Measurements from ENCODE around the gene LRP1.
"Not testable (repeated sequence)": the region's sequence is repeated elsewhere in the genome, so short reads cannot be mapped to it uniquely, and the experiment has no call there.

Gene LRP1

DNA sequence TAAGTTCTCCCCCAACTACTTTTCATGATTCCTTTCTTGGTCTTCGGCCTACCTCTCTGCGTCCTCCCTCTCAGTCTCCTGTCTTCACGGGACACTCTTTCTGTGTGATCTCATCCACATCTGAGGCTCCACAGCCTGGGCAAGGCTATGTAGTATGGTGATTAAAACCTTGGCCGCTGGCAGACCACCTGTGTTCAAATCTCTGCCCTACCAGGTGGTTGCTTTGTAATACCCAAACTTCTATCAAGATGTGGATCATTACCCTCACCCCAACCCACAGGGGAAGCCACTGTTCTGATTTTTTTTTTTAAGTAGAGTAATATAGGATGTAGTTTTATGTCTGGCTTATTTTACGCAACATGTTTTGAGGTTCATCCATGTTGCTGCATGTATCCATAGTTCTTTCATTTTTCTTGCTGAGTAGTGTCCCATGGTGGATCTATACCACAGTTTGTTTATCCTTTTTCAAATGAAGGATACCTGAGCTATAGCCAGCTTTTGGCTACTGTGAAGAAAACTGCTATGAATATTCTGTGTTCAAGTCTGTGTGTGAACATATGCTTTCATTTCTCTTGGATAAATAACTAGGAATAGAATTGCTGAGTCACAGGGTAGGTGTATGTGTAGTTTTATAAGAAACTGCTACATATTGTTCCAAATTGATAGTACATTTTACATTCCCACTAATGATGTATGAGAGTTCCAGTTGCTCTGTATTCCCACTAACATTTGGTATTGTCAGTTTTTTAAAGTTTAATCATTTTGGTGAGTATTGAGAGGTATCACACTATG is 8.8 kb upstream of the LRP1 start:
- no peak for ATAC-seq
- Mint-ChIP-seq H3K4me1 (peaks cover 17% of the 10 kb centered on the region), H3K9me3 (peaks cover 12 to 13% of the 10 kb centered on the region in 2 donors), H3K4me3 (no peak overlapping the region), H3K27me3 (no peaks in the 10 kb centered on the region), H3K27ac (no peak overlapping the region)
- DNase-seq = no peak

GRCh38 chr12:57120718-57121117 is 7.6 kb upstream of the LRP1 start:
- not testable (repeated sequence) for H3K27me3 Mint-ChIP-seq, DNase-seq, H3K4me3 Mint-ChIP-seq, H3K27ac Mint-ChIP-seq, ATAC-seq
- H3K4me1 Mint-ChIP-seq = peaks cover 18% of the 10 kb centered on the region
- H3K9me3 Mint-ChIP-seq = peaks cover 12 to 15% of the 10 kb centered on the region in 2 donors

DNA sequence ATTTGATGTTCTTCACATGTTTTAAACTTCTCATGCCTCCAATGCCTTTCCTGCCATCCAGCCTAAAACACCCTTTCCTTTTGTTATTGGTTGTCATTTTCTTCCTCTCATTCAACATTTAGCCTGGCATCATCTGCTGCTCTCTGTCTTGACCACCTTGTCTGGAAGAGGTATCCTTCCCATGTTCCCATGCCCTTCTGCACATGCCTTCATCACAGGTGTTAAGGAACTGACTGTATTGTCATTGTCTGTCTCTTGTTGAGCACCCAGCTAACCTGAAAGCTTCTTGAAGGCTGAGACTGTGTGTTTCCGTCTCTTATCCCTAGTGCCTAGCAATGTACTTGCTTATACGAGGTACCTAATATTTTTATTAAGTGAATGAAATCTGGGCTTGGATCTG is 4.5 kb upstream of the LRP1 start:
- Mint-ChIP-seq H3K4me3 (no peak overlapping the region), H3K27me3 (peaks cover 9% of the 10 kb centered on the region), H3K9me3 (peaks cover 12 to 15% of the 10 kb centered on the region in 2 donors), H3K27ac (no peak overlapping the region), H3K4me1 (peaks cover 25% of the 10 kb centered on the region)
- ATAC-seq = no peak
- DNase-seq = no peak

DNA sequence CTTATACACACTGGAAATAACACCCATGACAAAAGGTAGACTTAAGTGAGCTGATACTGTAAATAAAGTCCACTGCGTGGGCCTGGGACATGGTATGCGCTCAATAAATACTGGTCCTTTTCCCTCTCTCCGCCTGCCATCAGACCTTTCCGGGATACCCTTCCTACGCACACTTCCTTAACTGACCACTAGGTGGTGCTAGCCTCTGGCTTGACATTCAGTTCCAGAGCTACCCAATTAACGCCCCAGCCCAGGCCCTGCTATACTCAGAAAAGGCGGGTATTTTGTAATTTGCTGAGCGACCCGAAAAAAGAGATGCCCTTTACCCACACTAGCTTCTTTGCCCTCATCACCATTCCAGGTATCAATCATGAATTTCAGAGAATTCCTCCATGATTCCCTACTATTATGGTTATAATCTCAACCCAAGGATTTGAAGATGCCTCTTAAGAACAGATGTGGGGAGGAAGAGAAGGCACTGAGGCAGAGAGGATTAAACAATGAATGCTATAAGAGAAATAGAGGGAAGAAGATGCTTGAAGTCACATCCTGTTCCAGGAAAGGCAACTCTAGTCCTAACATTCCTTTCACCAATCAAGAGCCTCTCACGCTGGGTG is 3.9 kb upstream of the LRP1 start:
- ATAC-seq (peak; percentile 68), DNase-seq (peak; percentile 73 to 74)
- no peak overlapping the region for H3K4me3 Mint-ChIP-seq
- H3K27ac Mint-ChIP-seq = no peak overlapping the region
- peaks cover 12 to 15% of the 10 kb centered on the region in 2 donors for H3K9me3 Mint-ChIP-seq
- H3K27me3 Mint-ChIP-seq = peaks cover 9% of the 10 kb centered on the region
- H3K4me1 Mint-ChIP-seq = peaks cover 20% of the 10 kb centered on the region

DNA sequence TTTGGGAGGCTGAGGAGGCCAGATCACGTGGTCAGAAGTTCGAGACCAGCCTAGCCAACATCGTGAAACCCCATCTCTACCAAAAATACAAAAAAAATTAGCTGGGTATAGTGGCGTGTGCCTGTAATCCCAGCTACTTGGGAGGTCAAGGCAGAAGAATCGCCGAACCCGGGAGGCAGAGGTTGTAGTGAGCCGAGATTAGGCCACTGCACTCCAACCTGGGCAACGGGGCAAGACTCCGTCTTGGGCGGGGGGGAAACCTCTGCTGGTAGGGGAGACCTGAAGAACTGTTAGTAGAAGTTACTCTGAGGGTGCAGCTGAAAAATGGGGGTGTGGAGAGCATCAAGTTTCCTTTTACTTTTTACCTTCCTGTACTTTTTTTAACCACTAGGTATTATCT is 2.2 kb upstream of the LRP1 start:
- no peak overlapping the region for H3K27ac Mint-ChIP-seq
- H3K27me3 Mint-ChIP-seq = peaks cover 19% of the 10 kb centered on the region
- H3K4me3 Mint-ChIP-seq = no peak overlapping the region
- H3K4me1 Mint-ChIP-seq = peaks cover 23% of the 10 kb centered on the region
- peaks cover 12 to 15% of the 10 kb centered on the region in 2 donors for H3K9me3 Mint-ChIP-seq
- no peak for ATAC-seq
- DNase-seq = no peak

- no peak for DNase-seq
- peaks cover 19% of the 10 kb centered on the region for H3K27me3 Mint-ChIP-seq
- no peak for ATAC-seq
- H3K4me3 Mint-ChIP-seq = peak overlapping the region in 1 of 2 donors; percentile 14
- no peak overlapping the region for H3K27ac Mint-ChIP-seq
- H3K9me3 Mint-ChIP-seq = peaks cover 12 to 15% of the 10 kb centered on the region in 2 donors
- peaks cover 28% of the 10 kb centered on the region for H3K4me1 Mint-ChIP-seq
Measured at GRCh38 chr12:57126561-57126960, 1.7 kb upstream of the LRP1 start.

DNA sequence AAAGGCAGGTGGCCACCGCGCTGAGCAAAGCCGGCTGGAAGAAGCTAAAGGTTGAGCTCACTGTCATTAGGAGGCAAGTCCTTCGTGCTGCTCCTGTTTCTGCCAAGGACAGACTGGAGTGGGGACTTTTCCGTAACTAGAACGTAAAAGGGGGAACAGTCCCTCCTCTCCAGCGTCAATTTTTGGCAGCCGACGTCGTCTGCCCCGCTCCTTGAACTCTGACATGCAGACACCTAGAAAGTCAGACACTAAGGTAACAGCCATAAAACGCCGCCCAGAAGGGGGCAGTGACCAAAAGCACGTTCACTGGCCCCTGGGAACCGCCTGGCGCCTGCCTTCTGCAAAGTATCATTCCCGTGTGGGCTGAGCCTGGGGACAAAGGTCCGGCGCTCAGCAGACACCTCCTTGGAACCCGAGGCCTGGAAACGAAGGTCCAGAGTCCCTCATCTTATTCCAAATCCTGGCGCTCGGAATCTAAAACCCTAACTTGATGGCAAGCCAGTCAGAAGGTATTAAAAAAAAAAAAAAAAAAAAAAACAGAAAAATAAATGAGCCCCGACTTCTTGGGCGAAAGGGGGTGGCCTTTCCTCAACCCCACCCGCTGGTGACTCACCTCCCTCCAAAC is 1.1 kb upstream of the LRP1 start:
- ATAC-seq = peak; percentile 38
- Mint-ChIP-seq H3K27me3 (peaks cover 19% of the 10 kb centered on the region), H3K9me3 (peaks cover 12 to 15% of the 10 kb centered on the region in 2 donors), H3K4me3 (peak overlapping the region; percentile 86 to 92), H3K4me1 (peaks cover 28% of the 10 kb centered on the region), H3K27ac (peak overlapping the region in 1 of 2 donors; percentile 36)
- peak; percentile 34 to 48 for DNase-seq

DNA sequence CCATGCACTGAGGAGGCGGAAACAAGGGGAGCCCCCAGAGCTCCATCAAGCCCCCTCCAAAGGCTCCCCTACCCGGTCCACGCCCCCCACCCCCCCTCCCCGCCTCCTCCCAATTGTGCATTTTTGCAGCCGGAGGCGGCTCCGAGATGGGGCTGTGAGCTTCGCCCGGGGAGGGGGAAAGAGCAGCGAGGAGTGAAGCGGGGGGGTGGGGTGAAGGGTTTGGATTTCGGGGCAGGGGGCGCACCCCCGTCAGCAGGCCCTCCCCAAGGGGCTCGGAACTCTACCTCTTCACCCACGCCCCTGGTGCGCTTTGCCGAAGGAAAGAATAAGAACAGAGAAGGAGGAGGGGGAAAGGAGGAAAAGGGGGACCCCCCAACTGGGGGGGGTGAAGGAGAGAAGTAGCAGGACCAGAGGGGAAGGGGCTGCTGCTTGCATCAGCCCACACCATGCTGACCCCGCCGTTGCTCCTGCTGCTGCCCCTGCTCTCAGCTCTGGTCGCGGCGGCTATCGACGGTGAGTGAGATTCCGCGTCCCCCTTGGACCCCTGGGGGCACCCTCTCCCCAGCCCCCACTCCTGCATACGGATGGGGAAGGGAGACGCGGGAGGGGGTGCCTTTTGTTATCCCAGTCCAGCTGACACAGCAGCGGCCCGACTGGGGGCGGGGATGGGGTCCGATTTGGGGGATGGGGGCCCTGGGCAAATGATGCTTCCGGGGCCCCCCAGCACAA is 400 bp downstream of the LRP1 start:
- Mint-ChIP-seq H3K4me1 (peaks cover 28% of the 10 kb centered on the region), H3K4me3 (peak overlapping the region; percentile 86 to 92), H3K9me3 (peaks cover 8 to 10% of the 10 kb centered on the region in 2 donors), H3K27ac (no peak overlapping the region), H3K27me3 (peaks cover 19% of the 10 kb centered on the region)
- DNase-seq (no peak), ATAC-seq (peak; percentile 27)

- H3K27ac Mint-ChIP-seq = no peak overlapping the region
- no peak for ATAC-seq
Measured at GRCh38 chr12:57129321-57129842, 1.1 kb downstream of the LRP1 start.

GRCh38 chr12:57129889-57130288 is 1.6 kb downstream of the LRP1 start:
- H3K9me3 Mint-ChIP-seq = no peaks in the 10 kb centered on the region
- peaks cover 23% of the 10 kb centered on the region for H3K4me1 Mint-ChIP-seq
- peak overlapping the region; percentile 10 to 34 for H3K4me3 Mint-ChIP-seq
- no peak for ATAC-seq
- H3K27me3 Mint-ChIP-seq = peaks cover 19% of the 10 kb centered on the region
- H3K27ac Mint-ChIP-seq = no peak overlapping the region
- DNase-seq = no peak

More at GRCh38 chr12:57129321-57129842, 1.1 kb downstream of the LRP1 start:
- peaks cover 19% of the 10 kb centered on the region for H3K27me3 Mint-ChIP-seq
- peaks cover 25% of the 10 kb centered on the region for H3K4me1 Mint-ChIP-seq
- no peak for DNase-seq
- H3K9me3 Mint-ChIP-seq = peaks cover 1 to 3% of the 10 kb centered on the region in 2 donors
- peak overlapping the region; percentile 10 to 92 for H3K4me3 Mint-ChIP-seq

DNA sequence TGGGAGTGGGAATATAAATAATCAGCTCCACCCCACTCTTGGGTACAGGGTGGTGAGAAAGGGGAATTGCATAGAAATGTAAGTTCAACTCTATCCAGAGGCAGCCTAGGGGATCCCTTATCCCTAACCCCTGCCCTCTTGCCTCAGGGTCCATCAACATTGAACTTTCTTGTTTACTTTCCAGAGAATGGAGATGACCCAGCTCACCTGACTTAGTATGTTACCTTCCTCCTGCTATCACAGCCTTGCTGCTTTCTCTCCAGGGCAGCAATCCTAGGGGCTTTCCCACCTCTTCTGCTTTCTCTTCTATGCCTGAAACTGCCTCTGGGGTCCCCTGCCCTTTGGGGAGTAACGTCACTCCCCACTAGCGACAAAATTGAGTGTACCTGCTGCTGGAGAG is 2.7 kb downstream of the LRP1 start:
- ATAC-seq (no peak), DNase-seq (no peak)
- Mint-ChIP-seq H3K9me3 (no peaks in the 10 kb centered on the region), H3K4me3 (no peak overlapping the region), H3K4me1 (peaks cover 23% of the 10 kb centered on the region), H3K27ac (no peak overlapping the region), H3K27me3 (peaks cover 19% of the 10 kb centered on the region)

DNA sequence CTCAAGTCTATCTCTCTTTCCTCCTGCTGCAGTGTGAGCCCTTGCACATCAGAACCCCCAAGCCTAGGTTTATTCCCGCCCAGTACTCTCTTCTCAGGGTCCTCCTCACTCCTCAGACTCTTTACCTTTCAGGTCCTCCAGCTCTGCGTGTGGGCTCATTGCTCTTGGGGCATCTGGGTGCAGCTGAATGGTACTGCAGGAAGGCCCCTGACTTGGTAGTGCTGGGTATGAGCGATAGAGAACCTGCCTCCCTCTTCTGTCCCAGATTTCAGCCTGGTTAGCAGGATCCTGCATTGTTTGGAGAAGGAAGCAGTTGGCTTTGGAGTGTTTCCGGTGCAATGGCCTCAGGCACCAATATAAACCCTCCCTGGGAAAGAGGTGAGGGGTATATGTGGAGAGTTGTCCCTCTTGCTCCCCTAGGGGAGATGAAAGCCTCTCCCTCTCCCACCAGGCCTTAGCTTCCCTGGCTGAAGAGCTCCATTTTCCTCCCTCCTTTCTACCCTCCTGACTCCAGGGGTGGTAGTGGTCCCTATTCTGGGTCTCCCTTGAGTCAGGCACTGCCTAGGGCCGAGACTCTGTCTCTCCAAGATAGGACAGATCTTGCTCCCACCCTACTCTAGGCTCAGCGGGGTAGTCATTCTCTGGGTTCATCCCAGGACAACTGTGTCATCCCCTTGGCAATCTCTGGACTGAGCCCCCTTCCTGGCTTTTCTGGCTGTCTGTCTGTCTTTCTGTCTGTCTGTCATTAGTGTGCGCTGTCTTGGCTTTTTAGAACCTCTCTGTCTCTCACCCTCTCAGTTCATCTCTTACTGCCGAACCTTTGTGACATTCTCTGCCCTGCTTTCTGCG is 3.8 kb downstream of the LRP1 start:
- H3K4me3 Mint-ChIP-seq = no peak overlapping the region
- ATAC-seq = no peak
- no peaks in the 10 kb centered on the region for H3K9me3 Mint-ChIP-seq
- H3K27ac Mint-ChIP-seq = no peak overlapping the region
- peaks cover 15% of the 10 kb centered on the region for H3K4me1 Mint-ChIP-seq
- peaks cover 11% of the 10 kb centered on the region for H3K27me3 Mint-ChIP-seq
- DNase-seq = no peak

- peaks cover 10% of the 10 kb centered on the region for H3K4me1 Mint-ChIP-seq
- DNase-seq (no peak), ATAC-seq (no peak)
- no peak overlapping the region for H3K27ac Mint-ChIP-seq
- peaks cover 10% of the 10 kb centered on the region for H3K27me3 Mint-ChIP-seq
- H3K4me3 Mint-ChIP-seq = no peak overlapping the region
- H3K9me3 Mint-ChIP-seq = no peaks in the 10 kb centered on the region
Measured at GRCh38 chr12:57133013-57133569, 4.8 kb downstream of the LRP1 start.

GRCh38 chr12:57133916-57134315 is 5.6 kb downstream of the LRP1 start:
- no peak for ATAC-seq
- H3K4me1 Mint-ChIP-seq = peaks cover 10% of the 10 kb centered on the region

More at GRCh38 chr12:57133916-57134315, 5.6 kb downstream of the LRP1 start:
- no peak for DNase-seq
- Mint-ChIP-seq H3K27ac (no peak overlapping the region), H3K9me3 (no peaks in the 10 kb centered on the region), H3K4me3 (no peak overlapping the region), H3K27me3 (peaks cover 10% of the 10 kb centered on the region)

All from stimulated activated naive CD8-positive, alpha-beta T cell treated with anti-CD3 and anti-CD28 coated beads, Interleukin-15, amount 100 ng/mL, for 72 hours (primary cell).